ENCODE data around the gene CACNA1E.

DNA sequence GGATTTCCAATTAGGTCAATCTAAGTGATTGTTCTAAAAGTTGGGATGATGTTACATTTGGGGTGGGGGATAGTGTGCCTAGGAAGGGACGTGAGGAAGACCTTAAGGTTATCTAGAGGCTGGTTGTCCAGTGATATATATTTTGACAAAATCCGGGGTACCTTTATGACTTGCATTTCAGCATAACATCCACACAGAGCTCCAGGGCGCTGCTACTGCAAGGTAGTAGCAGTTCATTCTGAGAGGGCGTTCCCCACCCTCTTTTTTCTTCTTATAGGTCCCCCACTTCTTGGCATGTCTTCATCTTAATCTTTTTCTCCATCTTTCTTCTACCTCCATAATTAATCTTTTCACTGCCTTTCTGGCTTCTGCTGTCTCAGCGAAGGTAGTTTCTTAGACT is 161.9 kb downstream of the CACNA1E start:
- TF ChIP-seq, protein P1, sequence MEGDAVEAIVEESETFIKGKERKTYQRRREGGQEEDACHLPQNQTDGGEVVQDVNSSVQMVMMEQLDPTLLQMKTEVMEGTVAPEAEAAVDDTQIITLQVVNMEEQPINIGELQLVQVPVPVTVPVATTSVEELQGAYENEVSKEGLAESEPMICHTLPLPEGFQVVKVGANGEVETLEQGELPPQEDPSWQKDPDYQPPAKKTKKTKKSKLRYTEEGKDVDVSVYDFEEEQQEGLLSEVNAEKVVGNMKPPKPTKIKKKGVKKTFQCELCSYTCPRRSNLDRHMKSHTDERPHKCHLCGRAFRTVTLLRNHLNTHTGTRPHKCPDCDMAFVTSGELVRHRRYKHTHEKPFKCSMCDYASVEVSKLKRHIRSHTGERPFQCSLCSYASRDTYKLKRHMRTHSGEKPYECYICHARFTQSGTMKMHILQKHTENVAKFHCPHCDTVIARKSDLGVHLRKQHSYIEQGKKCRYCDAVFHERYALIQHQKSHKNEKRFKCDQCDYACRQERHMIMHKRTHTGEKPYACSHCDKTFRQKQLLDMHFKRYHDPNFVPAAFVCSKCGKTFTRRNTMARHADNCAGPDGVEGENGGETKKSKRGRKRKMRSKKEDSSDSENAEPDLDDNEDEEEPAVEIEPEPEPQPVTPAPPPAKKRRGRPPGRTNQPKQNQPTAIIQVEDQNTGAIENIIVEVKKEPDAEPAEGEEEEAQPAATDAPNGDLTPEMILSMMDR (IDR thresholded peaks at IDR 0.05) = no peak
- no peak for TF ChIP-seq POLR2A (IDR thresholded peaks at IDR 0.05)
- TF ChIP-seq POLR2AphosphoS5 (IDR thresholded peaks at IDR 0.05; ENCODE audit: insufficient read depth in 1 of 2, low read depth in 1 of 2) = no peak
